GM18951 (cell line): Measurements from ENCODE around the gene NUPR1.
"Not testable (repeated sequence)": the region's sequence is repeated elsewhere in the genome, so short reads cannot be mapped to it uniquely, and the experiment has no call there.

Experiments
- POLR2A ChIP-seq: IDR thresholded peaks from 4 replicates; pipeline ENCODE4 v1.6.1; 2011; ENCODE audit warnings: mild to moderate bottlenecking; ENCODE audit not compliant: insufficient read length, insufficient read depth; ENCODE audit errors: extremely low read depth
- in situ Hi-C: fragments of 300-500 bp; cut with MboI; formaldehyde crosslinking; loops from one replicate; pipeline ENCODE4 v1.12.0; 2022; ENCODE audit warnings: low sequenced_read_pairs, mixed read lengths, inconsistent platforms; ENCODE audit not compliant: unreplicated experiment

Gene NUPR1

DNA sequence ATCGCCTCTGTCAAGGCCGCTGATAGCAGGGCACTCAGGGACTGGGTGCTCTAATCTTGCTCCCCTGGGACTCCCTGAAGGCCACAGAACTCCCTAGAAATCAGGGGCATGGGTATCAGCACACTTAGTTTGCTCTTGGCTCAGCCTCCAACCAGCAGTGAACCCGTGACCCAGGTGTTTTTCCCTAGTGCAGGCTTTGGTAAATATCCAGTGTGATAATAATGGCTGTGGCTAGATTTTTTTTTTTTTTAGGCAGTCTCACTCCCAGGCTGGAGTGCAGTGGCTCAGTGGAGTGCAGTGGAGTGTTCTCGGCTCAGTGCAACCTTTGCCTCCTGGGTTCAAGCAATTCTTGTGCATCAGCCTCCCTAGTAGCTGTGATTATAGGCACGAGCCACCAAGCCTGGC, 10.3 kb downstream of the NUPR1 start:
- in situ Hi-C loops = no loop called here

DNA sequence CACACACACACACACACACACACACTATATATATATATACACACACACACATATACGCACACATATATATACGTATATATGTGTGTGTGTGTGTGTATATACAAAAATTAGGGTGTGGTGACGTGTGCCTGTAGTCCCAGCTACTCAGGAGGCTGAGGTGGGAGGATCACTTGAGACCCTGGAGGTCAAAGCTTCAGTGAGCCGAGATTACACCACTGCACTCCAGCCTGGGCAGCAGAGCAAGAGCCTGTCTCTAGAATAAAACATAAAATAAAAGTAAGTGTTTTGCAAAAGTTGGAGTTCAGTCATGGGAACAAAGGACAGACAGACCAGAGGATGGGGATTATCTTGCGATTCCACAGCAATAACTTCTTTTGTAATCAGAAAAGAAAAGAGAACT, 10.8 kb downstream of the NUPR1 start:
- in situ Hi-C loops = no loop called here
- TF ChIP-seq POLR2A = no peak

More for the DNA sequence above, 10.3 kb downstream of the NUPR1 start:
- TF ChIP-seq POLR2A = no peak

DNA sequence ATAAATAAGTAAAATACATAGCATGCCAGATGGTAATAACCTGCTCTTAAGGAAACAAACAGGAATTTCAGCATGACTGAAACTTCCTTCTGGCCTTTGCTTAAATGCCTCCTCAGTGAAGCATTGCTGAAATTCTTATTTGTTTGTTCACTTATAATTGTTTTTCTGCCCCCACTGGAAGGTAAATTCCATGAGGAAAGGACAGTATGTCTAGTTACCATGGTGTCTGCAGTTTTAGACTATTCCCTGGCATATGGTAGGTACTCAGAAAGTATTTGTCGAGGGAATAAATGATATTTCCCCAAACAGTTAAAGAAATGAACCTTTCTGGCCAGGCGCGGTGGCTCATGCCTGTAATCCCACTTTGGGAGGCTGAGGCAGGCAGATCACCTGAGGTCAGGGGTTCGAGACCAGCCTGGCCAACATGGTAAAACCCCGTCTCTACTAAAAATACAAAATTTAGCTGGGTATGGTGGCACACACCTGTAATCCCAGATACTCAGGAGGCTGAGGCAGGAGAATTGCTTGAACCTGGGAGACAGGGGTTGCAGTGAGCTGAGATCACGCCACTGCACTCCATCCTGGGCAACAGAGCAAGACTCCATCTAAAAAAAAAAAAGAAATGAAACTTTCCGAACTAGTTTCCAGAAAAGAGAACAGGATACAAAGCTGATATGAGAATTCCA, 11.5 kb downstream of the NUPR1 start:
- in situ Hi-C loops = not testable (repeated sequence)

DNA sequence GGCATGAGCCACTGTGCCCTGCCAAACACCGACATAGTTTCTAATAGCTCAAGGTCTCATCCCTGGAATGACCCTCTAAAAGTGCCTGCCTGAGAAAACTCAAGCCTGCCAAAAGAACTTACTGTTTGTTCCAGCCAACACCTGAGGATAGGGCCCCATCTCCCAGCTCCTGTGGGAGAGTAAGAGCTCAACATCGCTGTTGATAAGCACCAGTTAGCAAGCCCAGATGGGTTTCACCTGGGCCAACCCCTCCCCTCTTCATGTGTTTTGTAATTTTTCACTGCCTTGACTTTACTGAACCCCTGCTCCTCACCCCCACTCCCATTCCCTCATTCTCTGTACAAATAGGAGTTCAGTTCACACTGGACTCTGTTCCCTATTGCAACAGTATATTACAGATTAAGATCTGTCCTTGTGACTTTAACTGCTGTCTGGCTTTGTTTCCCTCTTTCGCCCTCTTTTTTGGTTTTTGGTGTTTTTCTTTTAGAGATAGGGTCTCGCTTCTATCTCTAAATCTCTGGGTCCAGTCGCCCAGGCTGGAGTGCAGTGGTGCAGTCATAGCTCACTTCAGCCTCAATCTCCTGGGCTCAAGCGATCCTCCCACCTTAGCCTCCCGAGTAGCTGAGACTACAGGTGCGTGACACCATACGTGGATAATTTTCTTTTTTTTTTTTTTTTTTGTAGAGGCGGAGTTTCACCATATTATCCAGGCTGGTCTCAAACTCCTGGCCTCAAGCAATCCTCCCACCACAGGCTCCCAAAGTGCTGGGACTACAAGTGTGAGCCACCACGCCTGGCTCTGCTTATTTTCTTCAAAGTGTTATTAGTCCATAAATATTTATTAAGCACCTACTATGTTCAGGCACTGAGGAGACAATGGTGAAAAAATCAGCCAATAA, 12.3 kb downstream of the NUPR1 start:
- no peak for TF ChIP-seq POLR2A
- in situ Hi-C loops = no loop called here

DNA sequence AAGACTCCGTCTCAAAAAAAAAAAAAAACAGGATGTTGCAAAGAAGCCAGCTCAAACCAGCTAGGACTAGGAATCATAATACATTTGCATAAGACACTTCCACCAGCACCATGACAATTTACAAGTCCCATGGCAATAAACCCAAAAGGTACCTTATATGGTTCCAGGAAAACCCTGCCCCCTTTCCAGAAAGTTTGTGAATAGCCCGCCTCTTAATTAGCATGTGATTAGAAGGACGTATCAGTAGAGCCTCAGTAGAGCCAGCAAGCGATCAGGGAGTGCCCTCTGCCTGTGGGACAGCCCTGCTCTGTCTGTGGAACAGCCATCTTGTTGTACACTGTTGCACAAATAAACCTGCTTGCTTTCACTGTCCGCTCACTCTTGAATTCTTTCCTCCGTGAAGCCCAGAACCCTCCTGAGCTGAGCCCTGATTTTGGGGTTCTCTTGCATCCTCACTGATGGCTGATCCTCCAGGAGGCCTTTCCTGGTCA, 14.0 kb downstream of the NUPR1 start:
- in situ Hi-C loops = no loop called here

DNA sequence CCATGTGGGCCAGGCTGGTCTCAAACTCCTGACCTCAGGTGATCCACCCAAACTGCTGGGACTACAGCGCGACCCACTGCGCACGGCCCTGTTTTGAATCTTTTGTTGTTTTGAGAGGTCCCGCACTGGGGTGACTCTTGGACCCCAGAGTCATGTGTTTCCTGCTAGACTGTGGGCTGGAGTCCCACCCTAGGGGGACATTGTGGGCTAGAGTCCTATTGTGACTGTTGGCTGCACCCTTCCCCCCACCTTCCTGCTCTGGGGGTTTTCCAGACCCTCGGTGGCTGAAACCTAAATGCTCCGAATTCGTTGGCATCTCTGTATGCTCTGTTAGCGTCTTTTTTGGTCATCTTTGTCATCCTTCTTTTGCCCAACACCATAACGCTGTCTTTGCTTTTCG, 16.0 kb downstream of the NUPR1 start:
- in situ Hi-C loops = no loop called here
- no peak for TF ChIP-seq POLR2A

More for the DNA sequence above, 14.0 kb downstream of the NUPR1 start:
- TF ChIP-seq POLR2A = no peak

DNA sequence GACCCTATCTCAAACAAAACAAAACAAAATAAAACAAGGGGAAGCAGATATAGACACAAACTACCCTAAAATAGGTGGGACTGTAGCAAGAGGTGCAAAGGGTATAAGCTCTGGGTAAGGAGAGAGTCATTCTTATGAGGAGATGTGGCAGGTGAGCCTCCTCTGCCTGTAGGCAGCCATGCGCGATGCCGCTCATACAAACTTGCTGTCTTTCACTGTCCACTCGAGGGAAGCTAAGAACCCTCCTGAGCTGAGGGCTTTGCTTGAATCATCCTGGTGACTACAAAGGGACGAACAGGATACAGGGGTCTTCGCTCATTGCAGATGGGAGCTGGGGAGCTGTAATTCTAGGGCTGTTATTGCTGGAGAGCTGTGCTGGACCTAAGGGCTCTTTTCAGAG, 17.3 kb downstream of the NUPR1 start:
- in situ Hi-C loops = no loop called here
- no peak for TF ChIP-seq POLR2A

DNA sequence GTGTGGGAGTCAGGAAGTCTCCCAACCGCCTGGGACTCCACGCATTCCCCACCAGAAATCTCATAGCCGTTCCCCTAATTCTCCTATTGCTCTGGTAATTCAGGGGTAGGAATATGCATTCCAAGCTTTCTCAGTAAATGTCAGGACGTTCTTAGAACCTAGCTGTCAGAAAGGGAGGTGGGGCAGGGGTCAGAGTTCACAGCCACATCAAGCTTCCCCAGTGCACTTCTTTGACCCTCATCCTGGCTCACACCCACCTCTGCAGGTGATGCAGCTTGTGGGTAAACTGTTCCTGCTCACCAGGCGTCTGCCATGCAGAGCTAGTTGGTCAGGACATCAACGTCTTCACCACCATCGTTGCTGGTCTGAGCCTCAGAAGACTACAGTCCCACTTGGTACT, 18.1 kb downstream of the NUPR1 start:
- in situ Hi-C loops = no loop called here
- TF ChIP-seq POLR2A = no peak

DNA sequence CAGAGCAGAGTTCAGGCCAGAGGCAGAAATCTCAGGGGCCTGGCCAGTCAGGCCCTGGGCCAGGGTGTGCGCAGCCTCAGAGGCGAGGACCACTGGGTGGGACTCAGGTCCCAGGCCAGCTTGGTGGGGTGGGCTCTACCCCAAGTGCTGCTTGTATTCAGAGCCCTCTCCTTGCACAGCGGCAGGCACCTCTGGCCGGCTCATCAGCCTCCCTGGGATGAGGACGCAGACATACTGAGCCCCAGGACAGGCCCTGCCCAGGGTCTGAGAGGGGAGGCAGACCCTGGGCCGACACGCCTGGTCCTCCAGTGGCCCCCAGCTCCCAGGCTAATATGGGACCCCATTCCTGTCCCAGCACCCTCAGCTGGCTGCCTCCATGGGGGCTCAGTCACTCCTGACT, 24.5 kb downstream of the NUPR1 start:
- in situ Hi-C loops = no loop called here
- TF ChIP-seq POLR2A = no peak

DNA sequence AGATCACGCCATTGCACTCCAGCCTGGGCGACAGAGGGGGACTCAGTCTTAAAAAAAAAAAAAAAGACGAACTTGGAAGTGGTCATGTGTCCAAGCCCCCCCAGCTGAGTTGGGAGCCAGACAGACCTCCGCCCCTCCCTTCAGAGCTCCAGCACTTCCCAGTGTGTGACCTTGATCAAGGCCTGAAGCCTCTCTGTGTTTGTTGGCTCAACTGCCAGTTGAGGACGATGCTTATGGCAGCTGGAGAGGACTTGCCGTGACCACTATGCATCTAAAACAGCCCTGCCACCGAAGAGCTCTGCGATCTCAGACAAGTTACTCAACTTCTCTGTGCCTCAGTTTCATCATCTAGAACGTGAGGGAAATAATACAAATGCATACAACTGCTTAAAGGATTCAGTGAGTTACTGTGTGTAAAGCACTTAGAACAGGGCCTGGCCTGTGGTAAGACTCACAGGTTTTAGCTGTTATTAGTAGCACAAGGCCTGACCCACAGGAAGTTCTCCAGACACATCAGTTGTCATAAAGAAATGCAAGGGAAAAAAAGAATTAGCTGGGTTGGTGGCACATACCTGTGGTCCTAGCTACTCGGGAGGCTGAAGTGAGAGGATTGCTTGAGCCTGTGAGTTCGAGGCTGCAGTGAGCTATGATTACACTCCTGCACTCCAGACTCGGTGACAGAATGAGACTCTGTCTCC, 25.1 kb downstream of the NUPR1 start:
- in situ Hi-C loops = no loop called here
- no peak for TF ChIP-seq POLR2A

DNA sequence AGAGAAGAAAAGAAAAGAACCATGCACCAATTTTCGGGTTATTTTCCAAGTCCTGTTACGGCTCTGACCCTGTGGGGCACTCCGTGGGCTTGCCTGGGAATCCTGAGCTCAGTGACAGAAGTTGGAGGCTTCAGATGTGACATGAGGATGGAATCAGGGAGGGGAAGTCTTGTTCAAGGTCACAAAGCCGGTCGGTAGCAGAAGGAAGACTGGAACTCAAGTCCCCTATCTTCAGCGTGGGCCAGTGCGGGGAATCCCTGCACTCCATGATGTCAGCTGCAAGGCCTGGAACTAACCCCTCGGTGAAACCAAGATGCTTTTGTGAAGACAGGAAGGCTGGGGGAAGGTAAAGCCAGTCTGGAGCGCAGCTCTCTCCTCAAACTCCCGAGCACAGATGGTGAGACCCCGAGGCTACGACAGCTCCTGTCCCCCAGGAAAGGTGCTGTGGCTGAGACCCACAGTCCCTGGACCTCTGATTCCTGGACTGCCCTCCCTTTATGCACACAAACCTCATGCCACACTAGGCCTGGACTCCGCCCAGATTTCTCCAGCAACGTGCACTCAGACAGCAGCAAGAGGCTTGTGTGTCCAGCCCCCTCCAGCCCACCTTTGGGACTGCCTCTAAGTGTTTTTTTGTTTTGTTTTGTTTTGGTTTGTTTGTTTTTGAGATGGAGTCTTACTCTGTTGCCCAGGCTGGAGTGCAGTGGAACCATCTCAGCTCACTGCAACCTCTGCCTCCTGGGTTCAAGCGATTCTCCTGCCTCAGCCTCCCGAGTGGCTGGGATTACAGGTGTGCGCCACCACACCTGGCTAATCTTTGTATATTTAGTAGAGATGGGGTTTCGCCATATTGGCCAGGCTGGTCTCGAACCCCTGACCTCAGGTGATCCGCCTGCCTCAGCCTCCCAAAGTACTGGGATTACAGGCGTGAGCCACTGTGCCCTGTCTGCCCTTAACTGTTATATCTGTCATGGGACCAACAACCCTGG, 26.7 kb downstream of the NUPR1 start:
- TF ChIP-seq POLR2A = no peak
- in situ Hi-C loops = no loop called here

DNA sequence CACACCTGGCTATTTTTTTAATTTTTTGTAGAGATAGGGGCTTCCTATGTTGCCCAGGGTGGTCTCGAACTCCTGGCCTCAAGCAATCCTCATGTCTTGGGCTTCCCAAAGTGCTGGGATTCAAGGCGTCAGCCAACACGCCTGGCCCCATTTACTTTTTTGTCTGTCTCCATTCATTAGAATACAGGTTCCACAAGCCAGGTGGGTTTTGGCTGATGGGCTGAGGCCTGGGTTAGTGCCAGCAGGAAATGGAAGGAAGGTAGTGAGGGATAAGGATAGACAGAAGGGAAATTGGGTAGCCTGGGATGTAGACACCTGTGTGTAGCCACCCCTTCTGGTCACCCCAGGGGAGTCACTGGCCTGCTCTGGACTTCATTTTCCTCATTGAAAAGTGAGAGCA, 27.7 kb downstream of the NUPR1 start:
- in situ Hi-C loops = no loop called here
- TF ChIP-seq POLR2A = no peak
